Measurements from ENCODE around the gene GSTA2. TPM values are rescaled to one million over a fixed set of nuclear protein-coding genes. Genes with fewer than 3 reads are reported as not detected.

GSTA2 gene
- total and polyA plus RNA-seq, 3 donors from 2014 or later, result 65.4 to 89.9 (median 85.9) TPM

GRCh38 chr6:52745764-52746201 is 17.5 kb downstream of the GSTA2 start:
- Histone ChIP-seq H3K36me3 (ENCODE audit: low read depth, missing control alignments) (no peaks in the 10 kb centered on the region), H3K27ac (peak overlapping the region; percentile 26 to 70), H3K9me3 (no peaks in the 10 kb centered on the region), H3K4me1 (peaks cover 16% of the 10 kb centered on the region), H3K4me3 (no peak overlapping the region), H3K27me3 (no peaks in the 10 kb centered on the region)
- WGBS, 2 donors, result 47 to 50% methylated on average over 1 of the region's 1 CpG
- TF ChIP-seq POLR2A (IDR thresholded peaks at IDR 0.05), result no peak
- TF ChIP-seq, protein P1, sequence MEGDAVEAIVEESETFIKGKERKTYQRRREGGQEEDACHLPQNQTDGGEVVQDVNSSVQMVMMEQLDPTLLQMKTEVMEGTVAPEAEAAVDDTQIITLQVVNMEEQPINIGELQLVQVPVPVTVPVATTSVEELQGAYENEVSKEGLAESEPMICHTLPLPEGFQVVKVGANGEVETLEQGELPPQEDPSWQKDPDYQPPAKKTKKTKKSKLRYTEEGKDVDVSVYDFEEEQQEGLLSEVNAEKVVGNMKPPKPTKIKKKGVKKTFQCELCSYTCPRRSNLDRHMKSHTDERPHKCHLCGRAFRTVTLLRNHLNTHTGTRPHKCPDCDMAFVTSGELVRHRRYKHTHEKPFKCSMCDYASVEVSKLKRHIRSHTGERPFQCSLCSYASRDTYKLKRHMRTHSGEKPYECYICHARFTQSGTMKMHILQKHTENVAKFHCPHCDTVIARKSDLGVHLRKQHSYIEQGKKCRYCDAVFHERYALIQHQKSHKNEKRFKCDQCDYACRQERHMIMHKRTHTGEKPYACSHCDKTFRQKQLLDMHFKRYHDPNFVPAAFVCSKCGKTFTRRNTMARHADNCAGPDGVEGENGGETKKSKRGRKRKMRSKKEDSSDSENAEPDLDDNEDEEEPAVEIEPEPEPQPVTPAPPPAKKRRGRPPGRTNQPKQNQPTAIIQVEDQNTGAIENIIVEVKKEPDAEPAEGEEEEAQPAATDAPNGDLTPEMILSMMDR (IDR thresholded peaks at IDR 0.05), result no peak
- intact Hi-C loops (cut with DNase I; ENCODE audit: low total_unique reads), result no loop called here
- no peak for DNase-seq

DNA sequence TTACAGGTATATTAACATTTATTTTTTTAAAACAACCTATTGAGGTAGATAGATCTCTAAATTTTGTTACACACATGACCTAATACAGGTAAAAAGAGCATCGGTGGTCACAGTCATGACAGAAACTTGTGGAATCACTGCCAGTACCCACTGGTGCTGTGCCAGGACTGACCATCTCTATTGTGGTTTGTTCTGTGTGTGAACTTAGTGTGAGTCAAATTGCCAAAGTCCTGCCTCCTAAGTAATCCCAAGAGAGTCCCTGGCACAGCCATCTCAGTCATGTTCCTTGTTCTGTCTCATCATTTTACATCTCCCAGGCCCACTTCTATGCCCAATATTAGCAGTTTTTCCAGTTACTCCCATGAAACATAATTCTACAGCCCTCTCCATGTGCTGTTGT is 21.4 kb downstream of the GSTA2 start:
- WGBS, 2 donors, result 89 to 100% methylated on average over 1 of the region's 1 CpG
- intact Hi-C loops (cut with DNase I; ENCODE audit: low total_unique reads), result no loop called here
- no peaks in the 10 kb centered on the region for H3K27me3 ChIP-seq
- TF ChIP-seq, protein P1 (IDR thresholded peaks at IDR 0.05), result no peak
- TF ChIP-seq POLR2A (IDR thresholded peaks at IDR 0.05), result no peak
- no peak for DNase-seq
- H3K4me1 ChIP-seq, result peaks cover 11% of the 10 kb centered on the region
- H3K36me3 ChIP-seq (ENCODE audit: low read depth, missing control alignments), result no peaks in the 10 kb centered on the region
- H3K4me3 ChIP-seq, result no peak overlapping the region
- no peaks in the 10 kb centered on the region for H3K9me3 ChIP-seq
- no peak overlapping the region for H3K27ac ChIP-seq

DNA sequence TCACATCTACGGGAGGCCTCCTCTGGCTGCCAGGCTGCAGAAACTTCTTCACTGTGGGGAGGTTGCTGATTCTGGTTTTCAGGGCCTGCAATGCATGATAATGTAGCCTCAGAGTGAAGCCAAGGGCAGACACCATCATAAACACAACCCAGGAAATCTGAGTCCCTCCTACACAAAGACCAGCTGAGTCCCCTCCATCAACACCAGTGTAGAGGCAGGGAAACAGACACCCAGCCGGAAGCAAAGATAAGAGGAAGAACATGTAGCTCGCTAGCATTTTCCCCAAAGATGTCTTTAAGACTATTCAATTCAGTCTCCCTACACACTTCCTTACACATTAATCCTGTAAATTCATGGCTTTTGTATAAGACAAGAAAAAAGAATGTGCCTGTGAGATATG is 23.6 kb downstream of the GSTA2 start:
- no peaks in the 10 kb centered on the region for H3K9me3 ChIP-seq
- H3K4me3 ChIP-seq, result no peak overlapping the region
- H3K27ac ChIP-seq, result no peak overlapping the region
- intact Hi-C loops (cut with DNase I; ENCODE audit: low total_unique reads), result no loop called here
- WGBS, 2 donors, result 75 to 77% methylated on average over 3 of the region's 3 CpGs
- H3K4me1 ChIP-seq, result peaks cover 2% of the 10 kb centered on the region
- H3K27me3 ChIP-seq, result no peaks in the 10 kb centered on the region
- no peak for DNase-seq
- no peak for TF ChIP-seq POLR2A (IDR thresholded peaks at IDR 0.05)
- TF ChIP-seq, protein P1 (IDR thresholded peaks at IDR 0.05), result no peak
- no peaks in the 10 kb centered on the region for H3K36me3 ChIP-seq (ENCODE audit: low read depth, missing control alignments)

- intact Hi-C loops (cut with DNase I; ENCODE audit: low total_unique reads), result no loop called here
- WGBS, 2 donors, result 14 to 33% methylated on average over 2 of the region's 2 CpGs
- no peak for DNase-seq
- Histone ChIP-seq H3K27me3 (no peaks in the 10 kb centered on the region), H3K27ac (no peak overlapping the region), H3K4me3 (no peak overlapping the region), H3K4me1 (no peaks in the 10 kb centered on the region), H3K36me3 (ENCODE audit: low read depth, missing control alignments) (no peaks in the 10 kb centered on the region), H3K9me3 (no peaks in the 10 kb centered on the region)
- TF ChIP-seq, protein P1 (IDR thresholded peaks at IDR 0.05), result no peak
- TF ChIP-seq POLR2A (IDR thresholded peaks at IDR 0.05), result no peak
These were observed 24.1 kb downstream of the GSTA2 start for GRCh38 chr6:52739134-52739533.

DNA sequence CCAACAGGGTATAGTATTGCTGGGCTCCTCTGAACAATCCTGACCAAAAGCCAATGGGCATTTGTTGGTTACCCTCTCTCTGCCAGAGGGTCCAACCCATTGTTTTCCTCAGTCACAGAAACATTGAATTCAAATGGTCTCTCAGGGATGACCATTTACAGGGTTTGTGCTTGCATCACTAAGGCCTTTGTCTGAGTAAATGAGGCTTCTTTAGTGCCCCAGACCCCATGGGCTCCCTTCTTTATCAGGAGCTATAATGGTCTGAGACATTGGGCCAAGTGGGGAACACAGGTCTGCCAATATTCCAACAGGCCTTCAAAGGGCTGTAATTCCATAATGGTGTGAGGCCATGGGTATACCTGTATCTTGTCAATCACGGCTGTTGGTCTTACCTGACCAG is 27.1 kb downstream of the GSTA2 start:
- Histone ChIP-seq H3K36me3 (ENCODE audit: low read depth, missing control alignments) (no peaks in the 10 kb centered on the region), H3K27me3 (no peaks in the 10 kb centered on the region), H3K9me3 (no peaks in the 10 kb centered on the region), H3K4me1 (no peaks in the 10 kb centered on the region), H3K27ac (no peak overlapping the region), H3K4me3 (no peak overlapping the region)
- TF ChIP-seq, protein P1 (IDR thresholded peaks at IDR 0.05), result no peak
- no peak for TF ChIP-seq POLR2A (IDR thresholded peaks at IDR 0.05)
- intact Hi-C loops (cut with DNase I; ENCODE audit: low total_unique reads), result no loop called here
- 80 to 100% methylated on average over 1 of the region's 1 CpG for WGBS, 2 donors
- no peak for DNase-seq

All from testis (tissue), 3 donors.